GM10248 (cell line): Measurements from ENCODE around the gene CTNNBIP1.

Experiments used
- CTCF ChIA-PET: fragments of 300-600 bp; sonication (Branson Sonifier 250); formaldehyde crosslinking; extraction: SDS; loops from one replicate; lab custom pipeline; 2021; ENCODE audit warnings: antibody characterized with exemption; lab: Yijun Ruan, JAX
- POLR2A ChIA-PET: fragments of 350-650 bp; sonication (Branson Sonifier 250); formaldehyde crosslinking; extraction: SDS; loops from one replicate; lab custom pipeline; 2020; ENCODE audit warnings: antibody characterized with exemption; lab: Yijun Ruan, JAX
- DNase-seq: peaks from one replicate; pipeline ENCODE4 v3.0.0; 2012; ENCODE audit errors: extremely low spot score
- CTCF ChIP-seq: IDR thresholded peaks from 2 replicates; pipeline ENCODE4 v1.5.1; 2012; ENCODE audit warnings: mild to moderate bottlenecking, low read depth; ENCODE audit errors: extremely low read depth, missing control alignments, control extremely low read depth

CTNNBIP1 gene

DNA sequence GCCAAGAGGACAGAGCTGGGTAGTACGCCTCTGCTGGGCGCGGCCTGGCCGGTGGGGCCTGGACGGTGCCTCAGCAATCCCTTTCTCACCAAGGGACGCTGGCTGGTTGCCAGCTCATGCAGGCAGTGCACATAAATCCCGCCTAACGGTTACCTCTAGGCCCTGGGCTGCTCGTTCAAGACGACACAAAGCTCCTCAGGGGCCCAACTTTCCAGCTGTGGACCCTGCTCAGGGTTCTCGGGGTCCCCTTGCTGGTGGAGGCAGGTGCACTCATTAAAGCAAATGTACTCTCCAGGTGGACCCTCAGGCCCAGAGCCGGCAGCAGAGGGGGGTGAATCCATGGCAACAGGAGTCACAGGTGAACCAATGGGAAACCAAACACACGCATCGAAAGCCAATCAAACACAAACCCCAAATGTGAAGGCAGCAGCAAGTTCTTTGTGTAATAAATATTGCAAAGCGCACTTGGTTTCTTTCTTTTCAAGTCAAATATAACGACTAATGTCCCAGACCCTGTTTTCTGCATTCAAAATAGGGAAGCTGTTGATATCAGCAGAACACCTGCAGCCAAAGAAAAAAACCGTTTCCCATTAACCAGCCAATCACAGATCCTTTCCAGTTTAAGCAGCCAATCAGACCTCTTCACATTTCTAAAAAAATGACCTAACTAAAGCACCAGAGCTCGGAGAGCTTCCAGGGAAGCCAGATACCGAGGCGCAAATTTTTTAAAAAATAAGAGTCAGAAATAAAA is 60.2 kb downstream of the CTNNBIP1 start:
- no peak for TF ChIP-seq CTCF
- CTCF ChIA-PET: interaction anchor here (0.6 to 3.4 kb wide), 8 partner anchors 19 to 234 kb away, joined by 3 to 10 read pairs (median 4); no protein-coding TSS in a partner anchor
- DNase-seq: peak; percentile 82
- POLR2A ChIA-PET: interaction anchor here (0.6 kb wide), 1 partner anchor 119 kb away, joined by 6 read pairs; no protein-coding TSS in a partner anchor

DNA sequence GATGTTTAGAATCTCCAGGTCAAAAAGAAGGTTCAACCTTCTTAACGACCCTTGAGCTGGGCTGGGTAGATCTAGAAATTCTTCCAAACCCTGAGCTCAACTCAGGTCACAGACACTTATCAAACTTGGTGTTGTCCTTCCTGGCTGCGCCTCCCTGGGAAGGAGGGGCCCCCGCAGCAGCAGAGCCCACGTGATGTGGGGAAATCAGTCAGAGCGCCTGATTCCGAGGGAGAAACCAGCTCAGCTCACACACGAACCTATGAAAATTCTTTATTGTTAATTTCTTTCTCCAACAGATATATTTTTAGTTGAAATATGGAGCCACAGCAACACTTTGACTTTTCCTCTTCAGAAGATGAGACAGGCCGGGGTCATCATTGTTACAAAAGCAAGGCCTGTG is 62.0 kb downstream of the CTNNBIP1 start:
- no peak for TF ChIP-seq CTCF
- ChIA-PET POLR2A (no interaction called here), CTCF (interaction anchor here (0.9 to 3.4 kb wide), 5 partner anchors 27 to 233 kb away, joined by 3 to 10 read pairs (median 5); no protein-coding TSS in a partner anchor)
- no peak for DNase-seq

DNA sequence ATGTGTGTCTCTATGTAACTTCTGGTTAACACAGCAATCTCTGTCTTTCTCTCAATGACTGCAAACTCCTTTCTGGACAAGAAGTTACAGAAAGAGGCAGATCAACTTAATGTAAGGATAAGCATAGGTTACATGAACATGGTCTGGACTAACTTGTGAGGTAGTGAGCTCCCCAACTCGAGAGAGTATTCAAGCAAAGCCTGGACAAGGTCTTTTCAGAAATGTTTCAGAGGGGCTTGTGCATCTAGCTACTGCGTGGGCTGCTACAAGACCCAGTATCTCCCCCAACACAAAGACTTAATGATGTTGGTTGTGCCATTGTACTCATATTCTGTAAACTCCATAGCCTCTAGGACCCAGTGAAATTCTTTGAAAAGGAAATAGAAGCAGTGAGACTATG is 62.8 kb downstream of the CTNNBIP1 start:
- CTCF ChIA-PET: interaction anchor here (0.6 to 3.4 kb wide), 7 partner anchors 13 to 232 kb away, joined by 3 to 10 read pairs (median 3); no protein-coding TSS in a partner anchor
- TF ChIP-seq CTCF: no peak
- no peak for DNase-seq
- POLR2A ChIA-PET: no interaction called here

- no peak for DNase-seq
- ChIA-PET POLR2A (no interaction called here), CTCF (interaction anchor here (0.6 to 3.4 kb wide), 6 partner anchors 13 to 231 kb away, joined by 3 to 10 read pairs (median 4); no protein-coding TSS in a partner anchor)
- no peak for TF ChIP-seq CTCF
Measured at GRCh38 chr1:9846611-9847171, 63.4 kb downstream of the CTNNBIP1 start.

- DNase-seq: no peak
- ChIA-PET POLR2A (no interaction called here), CTCF (no interaction called here)
- TF ChIP-seq CTCF: no peak
Measured at GRCh38 chr1:9845914-9846313, 64.2 kb downstream of the CTNNBIP1 start.

- no peak for DNase-seq
- no peak for TF ChIP-seq CTCF
- POLR2A ChIA-PET: no interaction called here
- CTCF ChIA-PET: no interaction called here
Measured at GRCh38 chr1:9844756-9845155, 65.3 kb downstream of the CTNNBIP1 start.
